Fibroblast of lung (primary cell): ENCODE results near the gene LAMB1. TPM values are rescaled to one million over a fixed set of nuclear protein-coding genes. Genes with fewer than 3 reads are reported as not detected.

ENCODE experiments used
- DNase-seq, 2 donors: peaks; one replicate each; pipeline versions ENCODE4 v3.0.0 to v3.0.0-alpha.2; 2010; ENCODE audit warnings: low read depth in 2 of 2
- H2AFZ ChIP-seq: 2 replicates; pipeline ENCODE4 v1.5.1; 2012; ENCODE audit warnings: low read length, control low read depth, inconsistent platforms
- H3K27ac ChIP-seq: 2 replicates; pipeline ENCODE4 v1.5.1; 2011; ENCODE audit warnings: low read length, control low read depth; ENCODE audit not compliant: insufficient read depth
- H3K27me3 ChIP-seq: 2 replicates; pipeline ENCODE4 v1.5.1; 2011; ENCODE audit warnings: mild to moderate bottlenecking, low read length; ENCODE audit not compliant: control insufficient read depth, insufficient read depth
- H3K36me3 ChIP-seq: 2 replicates; pipeline ENCODE4 v1.5.1; 2011; ENCODE audit warnings: low read length; ENCODE audit not compliant: control insufficient read depth, insufficient read depth
- H3K4me1 ChIP-seq: 2 replicates; pipeline ENCODE4 v1.5.1; 2011; ENCODE audit warnings: low read length; ENCODE audit not compliant: control insufficient read depth, insufficient read depth; ENCODE audit errors: extremely low read depth
- H3K4me2 ChIP-seq: 2 replicates; pipeline ENCODE4 v1.5.1; 2011; ENCODE audit warnings: low read length, control low read depth; ENCODE audit not compliant: insufficient read depth; ENCODE audit errors: extremely low read depth
- H3K4me3 ChIP-seq, 4 experiments: fragments of 200-600 bp in 1 of 4; sonication (generic) in 1 of 4; replicated peaks in 1 of 4; 2 replicates each; pipeline ENCODE4 v1.5.1; 2011 to 2016; ENCODE audit warnings: low read length in 4 of 4, low read depth in 3 of 4, mild to moderate bottlenecking in 3 of 4, control low read depth in 2 of 4, inconsistent platforms in 1 of 4, mixed read lengths in 1 of 4; ENCODE audit not compliant: insufficient read depth in 1 of 4; ENCODE audit errors: control extremely low read depth in 1 of 4
- H3K79me2 ChIP-seq: 2 replicates; pipeline ENCODE4 v1.5.1; 2012; ENCODE audit warnings: mild to moderate bottlenecking, low read length, inconsistent platforms; ENCODE audit not compliant: control insufficient read depth, insufficient read depth
- H3K9ac ChIP-seq: 2 replicates; pipeline ENCODE4 v1.5.1; 2011; ENCODE audit warnings: mild to moderate bottlenecking, low read length, control low read depth; ENCODE audit not compliant: insufficient read depth
- H3K9me3 ChIP-seq: 2 replicates; pipeline ENCODE4 v1.5.1; 2012; ENCODE audit warnings: low read depth, low read length; ENCODE audit not compliant: control insufficient read depth, insufficient read depth
- H4K20me1 ChIP-seq: 2 replicates; pipeline ENCODE4 v1.5.1; 2011; ENCODE audit warnings: low read length; ENCODE audit not compliant: control insufficient read depth, insufficient read depth; ENCODE audit errors: extremely low read depth
- CTCF ChIP-seq, 2 donors: IDR thresholded peaks in 1 of 2; conservative IDR thresholded peaks in 1 of 2; 1 replicate in 1 of 2; 2 replicates in 1 of 2; pipeline ENCODE4 v1.5.1; 2011 to 2012; ENCODE audit warnings: low read length in 2 of 2, control low read depth in 1 of 2, inconsistent platforms in 1 of 2, low read depth in 1 of 2, mild to moderate bottlenecking in 1 of 2
- EZH2 ChIP-seq: IDR thresholded peaks from 2 replicates; pipeline ENCODE4 v1.5.1; 2012; ENCODE audit warnings: low read length, control low read depth, mild to moderate bottlenecking; ENCODE audit errors: missing control alignments
- polyA plus RNA-seq, 2 donors: library from polyadenylated mRNA; depleted of rRNA in 1 of 2; stranded (reverse) in 1 of 2; unstranded in 1 of 2; fragments of >200 nt; gene quantifications; 2 replicates each; pipeline ENCODE4 v1.2.1, GENCODE V29; 2011 to 2012; ENCODE audit warnings: missing spikeins in 1 of 2
- total RNA-seq: library from RNA; depleted of rRNA; stranded (reverse); fragments of >200 nt; gene quantifications from 2 replicates; pipeline ENCODE4 v1.2.1, GENCODE V29; 2014

LAMB1 gene
- total and polyA plus RNA-seq, 2 donors (not counting 1 experiment from before 2014, with no cell fraction given): 428 to 516 TPM

GRCh38 chr7:108037741-108038140 is 34.8 kb upstream of the LAMB1 start:
- H3K4me2 ChIP-seq: no peak overlapping the region
- no peaks in the 10 kb centered on the region for H3K9me3 ChIP-seq
- H3K4me1 ChIP-seq: no peaks in the 10 kb centered on the region
- TF ChIP-seq CTCF (conservative IDR thresholded peaks at IDR 0.05 in 1 of 2, IDR thresholded peaks at IDR 0.05 in 1 of 2; ENCODE audit: low read depth in 1 of 2, low read length in 2 of 2): no peak
- TF ChIP-seq EZH2: no peak
- H4K20me1 ChIP-seq: no peaks in the 10 kb centered on the region
- H2AFZ ChIP-seq: no peak overlapping the region
- no peaks in the 10 kb centered on the region for H3K79me2 ChIP-seq
- H3K27ac ChIP-seq: no peak overlapping the region
- H3K9ac ChIP-seq: no peak overlapping the region
- no peaks in the 10 kb centered on the region for H3K27me3 ChIP-seq
- no peak for DNase-seq
- no peaks in the 10 kb centered on the region for H3K36me3 ChIP-seq
- H3K4me3 ChIP-seq: no peak overlapping the region

- H3K4me1 ChIP-seq: no peaks in the 10 kb centered on the region
- no peak overlapping the region for H3K9ac ChIP-seq
- no peak overlapping the region for H3K4me3 ChIP-seq
- H4K20me1 ChIP-seq: no peaks in the 10 kb centered on the region
- no peak for TF ChIP-seq EZH2
- TF ChIP-seq CTCF (conservative IDR thresholded peaks at IDR 0.05 in 1 of 2, IDR thresholded peaks at IDR 0.05 in 1 of 2; ENCODE audit: low read depth in 1 of 2, low read length in 2 of 2): no peak
- no peaks in the 10 kb centered on the region for H3K36me3 ChIP-seq
- H3K79me2 ChIP-seq: no peaks in the 10 kb centered on the region
- H2AFZ ChIP-seq: no peak overlapping the region
- no peak for DNase-seq
- no peaks in the 10 kb centered on the region for H3K9me3 ChIP-seq
- no peak overlapping the region for H3K27ac ChIP-seq
- H3K4me2 ChIP-seq: no peak overlapping the region
- no peaks in the 10 kb centered on the region for H3K27me3 ChIP-seq
Observed at GRCh38 chr7:108037140-108037539, 34.2 kb upstream of the LAMB1 start.

GRCh38 chr7:108034586-108034985 is 31.6 kb upstream of the LAMB1 start:
- no peak overlapping the region for H3K4me3 ChIP-seq
- H3K27me3 ChIP-seq: no peaks in the 10 kb centered on the region
- H3K9ac ChIP-seq: no peak overlapping the region
- no peak overlapping the region for H3K4me2 ChIP-seq
- no peaks in the 10 kb centered on the region for H3K79me2 ChIP-seq
- DNase-seq: no peak
- H3K36me3 ChIP-seq: no peaks in the 10 kb centered on the region
- peaks cover 4% of the 10 kb centered on the region for H3K4me1 ChIP-seq
- no peak overlapping the region for H2AFZ ChIP-seq
- no peaks in the 10 kb centered on the region for H4K20me1 ChIP-seq
- no peak overlapping the region for H3K27ac ChIP-seq
- H3K9me3 ChIP-seq: no peaks in the 10 kb centered on the region
- no peak for TF ChIP-seq CTCF (conservative IDR thresholded peaks at IDR 0.05 in 1 of 2, IDR thresholded peaks at IDR 0.05 in 1 of 2; ENCODE audit: low read depth in 1 of 2, low read length in 2 of 2)
